GM21381 (cell line): ENCODE measurements around the gene ACADSB.
A peak's percentile ranks its signal among the peaks of the same experiment; 100 is the strongest.

Source experiments
- ATAC-seq: cut with Tn5 transposase; IDR thresholded peaks from one replicate; pipeline ENCODE4 v1.9.1; 2021; ENCODE audit warnings: mild to moderate bottlenecking, moderate library complexity; ENCODE audit not compliant: unreplicated experiment

ACADSB gene

GRCh38 chr10:123008355-123009104, at the start of gene ACADSB, which contains the start of gene IKZF5:
Gene ACADSB (plus strand): TSS chr10:123009006. CDS start chr10:123009030, 24 bp downstream.
Gene IKZF5 (minus strand): TSS chr10:123008795. CDS start chr10:122998625, 10,170 bp downstream.
- ATAC-seq, result peak; percentile 84

GRCh38 chr10:122962405-122962804, 46.4 kb upstream of the ACADSB start:
- no peak for ATAC-seq

GRCh38 chr10:122966879-122967278, 41.9 kb upstream of the ACADSB start:
- no peak for ATAC-seq

- ATAC-seq, result no peak
Measured at GRCh38 chr10:122968698-122969097, 40.1 kb upstream of the ACADSB start.

- ATAC-seq, result no peak
Measured at GRCh38 chr10:122974023-122974422, 34.8 kb upstream of the ACADSB start.

- ATAC-seq, result no peak
Measured at GRCh38 chr10:122974543-122975064, 34.2 kb upstream of the ACADSB start.

- ATAC-seq, result peak; percentile 96
Measured at GRCh38 chr10:122980209-122981065, 28.4 kb upstream of the ACADSB start, which contains the start of gene PSTK. Gene PSTK (plus strand): TSS chr10:122980401. CDS start chr10:122980480, 79 bp downstream.

- no peak for ATAC-seq
Measured at GRCh38 chr10:122981066-122981464, 27.7 kb upstream of the ACADSB start.

GRCh38 chr10:122983898-122984297, 24.9 kb upstream of the ACADSB start:
- no peak for ATAC-seq

- ATAC-seq, result no peak
Measured at GRCh38 chr10:122984708-122985107, 24.1 kb upstream of the ACADSB start.

GRCh38 chr10:122986335-122986734, 22.5 kb upstream of the ACADSB start:
- no peak for ATAC-seq

GRCh38 chr10:122988501-122988900, 20.3 kb upstream of the ACADSB start:
- no peak for ATAC-seq

GRCh38 chr10:122990278-122990677, 18.5 kb upstream of the ACADSB start:
- ATAC-seq, result no peak

GRCh38 chr10:122992031-122992585, 16.7 kb upstream of the ACADSB start:
- no peak for ATAC-seq

- ATAC-seq, result no peak
Measured at GRCh38 chr10:122993797-122994336, 14.9 kb upstream of the ACADSB start.

GRCh38 chr10:122995936-122996335, 12.9 kb upstream of the ACADSB start:
- ATAC-seq, result no peak

GRCh38 chr10:122997864-122998263, 10.9 kb upstream of the ACADSB start:
- ATAC-seq, result no peak

- no peak for ATAC-seq
Measured at GRCh38 chr10:122998360-122998917, 10.4 kb upstream of the ACADSB start.

- ATAC-seq, result no peak
Measured at GRCh38 chr10:122998934-122999333, 9.9 kb upstream of the ACADSB start.

GRCh38 chr10:122999347-122999746, 9.5 kb upstream of the ACADSB start:
- ATAC-seq, result no peak

- no peak for ATAC-seq
Measured at GRCh38 chr10:123000155-123000554, 8.7 kb upstream of the ACADSB start.
